ENCODE data around the gene NOP56.
A peak's percentile ranks its signal among the peaks of the same experiment; 100 is the strongest.
"Not testable (repeated sequence)": the region's sequence is repeated elsewhere in the genome, so short reads cannot be mapped to it uniquely, and the experiment has no call there.

NOP56 gene

DNA sequence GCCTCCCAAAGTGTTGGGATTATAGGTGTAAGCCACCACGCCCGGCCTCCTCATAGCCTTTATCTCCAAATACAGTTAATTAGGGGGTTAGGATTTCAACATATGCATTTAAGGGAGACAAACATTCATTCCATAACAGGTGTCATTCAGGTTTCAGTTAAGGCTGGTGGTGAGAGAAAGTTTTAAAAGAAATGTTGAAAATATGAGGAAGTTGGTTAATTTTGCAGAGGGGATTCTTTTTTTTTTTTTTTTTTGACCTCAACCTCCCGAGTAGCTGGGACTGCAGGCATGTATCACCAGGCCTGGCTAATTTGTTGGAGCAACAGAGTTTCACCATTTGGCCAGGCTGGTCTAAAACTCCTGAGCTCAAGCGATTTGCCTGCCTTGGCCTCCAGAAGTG lies 27.6 kb downstream of the NOP56 start:
- Histone ChIP-seq H3K9ac (ENCODE audit: low read length in 5 of 5) (no peak overlapping the region), H3K36me3 (ENCODE audit: control insufficient read depth in 5 of 5, insufficient read depth in 5 of 5, low read length in 5 of 5) (no peaks in the 10 kb centered on the region), H3K9me3 (ENCODE audit: control insufficient read depth in 5 of 5, low read length in 5 of 5) (peaks cover 0 to 3% (median 0%) of the 10 kb centered on the region in 5 donors), H3K4me3 (ENCODE audit: low read depth in 1 of 5, low read length in 5 of 5) (no peak overlapping the region), H3K27ac (ENCODE audit: low read depth, low read length) (no peak overlapping the region), H3K4me1 (ENCODE audit: control insufficient read depth in 5 of 5, insufficient read depth in 5 of 5, low read length in 5 of 5) (no peaks in the 10 kb centered on the region), H3K27me3 (ENCODE audit: control insufficient read depth in 5 of 5, insufficient read depth in 4 of 5, low read length in 5 of 5) (peaks cover 0 to 3% (median 0%) of the 10 kb centered on the region in 5 donors)

GRCh38 chr20:2682040-2682439 lies 29.6 kb downstream of the NOP56 start:
- H3K36me3 ChIP-seq (ENCODE audit: control insufficient read depth in 5 of 5, insufficient read depth in 5 of 5, low read length in 5 of 5); H3K27me3 ChIP-seq (ENCODE audit: control insufficient read depth in 5 of 5, insufficient read depth in 4 of 5, low read length in 5 of 5); H3K4me1 ChIP-seq (ENCODE audit: control insufficient read depth in 5 of 5, insufficient read depth in 5 of 5, low read length in 5 of 5); H3K4me3 ChIP-seq (ENCODE audit: low read depth in 1 of 5, low read length in 5 of 5); H3K27ac ChIP-seq (ENCODE audit: low read depth, low read length); H3K9ac ChIP-seq (ENCODE audit: low read length in 5 of 5); H3K9me3 ChIP-seq (ENCODE audit: control insufficient read depth in 5 of 5, low read length in 5 of 5): not testable (repeated sequence)

DNA sequence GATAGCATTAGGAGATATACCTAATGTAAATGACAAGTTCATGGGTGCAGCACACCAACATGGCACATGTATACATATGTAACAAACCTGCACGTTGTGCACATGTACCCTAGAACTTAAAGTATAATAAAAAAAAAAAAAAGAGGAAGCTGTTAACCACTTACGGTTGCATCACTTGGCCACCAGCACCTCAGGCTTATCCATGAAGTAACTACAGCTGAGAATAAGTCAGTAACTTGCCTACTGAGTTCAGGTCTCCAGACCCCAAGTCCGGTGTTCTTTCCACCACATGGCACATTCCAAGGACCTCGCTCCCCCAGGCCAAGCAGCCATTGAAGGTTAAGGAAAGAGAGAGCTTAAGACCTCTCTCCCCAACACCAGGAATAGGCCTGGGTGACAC lies 32.4 kb downstream of the NOP56 start:
- H3K27ac ChIP-seq (ENCODE audit: low read depth, low read length); H3K4me3 ChIP-seq (ENCODE audit: low read depth in 1 of 5, low read length in 5 of 5); H3K36me3 ChIP-seq (ENCODE audit: control insufficient read depth in 5 of 5, insufficient read depth in 5 of 5, low read length in 5 of 5); H3K4me1 ChIP-seq (ENCODE audit: control insufficient read depth in 5 of 5, insufficient read depth in 5 of 5, low read length in 5 of 5); H3K9me3 ChIP-seq (ENCODE audit: control insufficient read depth in 5 of 5, low read length in 5 of 5); H3K9ac ChIP-seq (ENCODE audit: low read length in 5 of 5): not testable (repeated sequence)
- peaks cover 0 to 11% (median 8%) of the 10 kb centered on the region in 5 donors for H3K27me3 ChIP-seq (ENCODE audit: control insufficient read depth in 5 of 5, insufficient read depth in 4 of 5, low read length in 5 of 5)

GRCh38 chr20:2687514-2687913 lies 35.1 kb downstream of the NOP56 start:
- no peaks in the 10 kb centered on the region for H3K36me3 ChIP-seq (ENCODE audit: control insufficient read depth in 5 of 5, insufficient read depth in 5 of 5, low read length in 5 of 5)
- no peak overlapping the region for H3K9ac ChIP-seq (ENCODE audit: low read length in 5 of 5)
- H3K9me3 ChIP-seq (ENCODE audit: control insufficient read depth in 5 of 5, low read length in 5 of 5), result no peaks in the 10 kb centered on the region
- peaks cover 0 to 9% (median 6%) of the 10 kb centered on the region in 5 donors for H3K4me1 ChIP-seq (ENCODE audit: control insufficient read depth in 5 of 5, insufficient read depth in 5 of 5, low read length in 5 of 5)
- peaks cover 5 to 23% (median 11%) of the 10 kb centered on the region in 5 donors for H3K27me3 ChIP-seq (ENCODE audit: control insufficient read depth in 5 of 5, insufficient read depth in 4 of 5, low read length in 5 of 5)
- no peak overlapping the region for H3K27ac ChIP-seq (ENCODE audit: low read depth, low read length)
- no peak overlapping the region for H3K4me3 ChIP-seq (ENCODE audit: low read depth in 1 of 5, low read length in 5 of 5)

- Histone ChIP-seq H3K36me3 (ENCODE audit: control insufficient read depth in 5 of 5, insufficient read depth in 5 of 5, low read length in 5 of 5) (no peaks in the 10 kb centered on the region), H3K4me1 (ENCODE audit: control insufficient read depth in 5 of 5, insufficient read depth in 5 of 5, low read length in 5 of 5) (peaks cover 0 to 9% (median 6%) of the 10 kb centered on the region in 5 donors), H3K9ac (ENCODE audit: low read length in 5 of 5) (no peak overlapping the region), H3K27me3 (ENCODE audit: control insufficient read depth in 5 of 5, insufficient read depth in 4 of 5, low read length in 5 of 5) (peaks cover 5 to 23% (median 11%) of the 10 kb centered on the region in 5 donors), H3K27ac (ENCODE audit: low read depth, low read length) (no peak overlapping the region), H3K4me3 (ENCODE audit: low read depth in 1 of 5, low read length in 5 of 5) (no peak overlapping the region), H3K9me3 (ENCODE audit: control insufficient read depth in 5 of 5, low read length in 5 of 5) (no peaks in the 10 kb centered on the region)
These were observed 35.7 kb downstream of the NOP56 start for GRCh38 chr20:2688041-2688591.

DNA sequence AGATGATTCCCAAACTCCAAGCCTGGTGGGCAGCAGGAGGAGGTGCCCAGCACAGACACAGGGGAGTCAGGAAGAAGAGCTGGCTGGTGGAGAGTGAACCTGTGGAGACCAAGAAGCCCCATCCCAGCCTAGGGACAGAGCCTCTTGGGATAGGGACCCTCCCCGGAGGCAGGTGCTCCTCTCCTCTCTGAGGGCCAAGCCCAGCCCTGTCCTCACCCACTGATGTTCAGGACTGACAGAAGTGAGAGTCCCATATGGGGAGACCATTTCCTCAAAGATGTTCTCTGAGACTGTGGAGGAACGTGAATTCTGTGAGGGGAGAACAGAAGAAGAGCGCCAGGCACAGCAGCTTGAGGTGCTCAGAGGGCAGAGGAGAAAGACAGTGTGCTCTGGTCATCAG lies 37.8 kb downstream of the NOP56 start:
- H3K9me3 ChIP-seq (ENCODE audit: control insufficient read depth in 5 of 5, low read length in 5 of 5), result no peaks in the 10 kb centered on the region
- H3K27me3 ChIP-seq (ENCODE audit: control insufficient read depth in 5 of 5, insufficient read depth in 4 of 5, low read length in 5 of 5), result peaks cover 13 to 36% (median 26%) of the 10 kb centered on the region in 5 donors
- no peaks in the 10 kb centered on the region for H3K36me3 ChIP-seq (ENCODE audit: control insufficient read depth in 5 of 5, insufficient read depth in 5 of 5, low read length in 5 of 5)
- H3K9ac ChIP-seq (ENCODE audit: low read length in 5 of 5), result no peak overlapping the region
- H3K4me1 ChIP-seq (ENCODE audit: control insufficient read depth in 5 of 5, insufficient read depth in 5 of 5, low read length in 5 of 5), result peaks cover 0 to 19% (median 8%) of the 10 kb centered on the region in 5 donors
- no peak overlapping the region for H3K27ac ChIP-seq (ENCODE audit: low read depth, low read length)
- no peak overlapping the region for H3K4me3 ChIP-seq (ENCODE audit: low read depth in 1 of 5, low read length in 5 of 5)

- H3K4me3 ChIP-seq (ENCODE audit: low read depth in 1 of 5, low read length in 5 of 5), result no peak overlapping the region
- H3K4me1 ChIP-seq (ENCODE audit: control insufficient read depth in 5 of 5, insufficient read depth in 5 of 5, low read length in 5 of 5), result peaks cover 0 to 19% (median 8%) of the 10 kb centered on the region in 5 donors
- no peak overlapping the region for H3K9ac ChIP-seq (ENCODE audit: low read length in 5 of 5)
- H3K27me3 ChIP-seq (ENCODE audit: control insufficient read depth in 5 of 5, insufficient read depth in 4 of 5, low read length in 5 of 5), result peaks cover 18 to 40% (median 31%) of the 10 kb centered on the region in 5 donors
- no peaks in the 10 kb centered on the region for H3K36me3 ChIP-seq (ENCODE audit: control insufficient read depth in 5 of 5, insufficient read depth in 5 of 5, low read length in 5 of 5)
- H3K27ac ChIP-seq (ENCODE audit: low read depth, low read length), result no peak overlapping the region
- no peaks in the 10 kb centered on the region for H3K9me3 ChIP-seq (ENCODE audit: control insufficient read depth in 5 of 5, low read length in 5 of 5)
These were observed 38.3 kb downstream of the NOP56 start for GRCh38 chr20:2690718-2691117.

- Histone ChIP-seq H3K4me3 (ENCODE audit: low read depth in 1 of 5, low read length in 5 of 5) (no peak overlapping the region), H3K4me1 (ENCODE audit: control insufficient read depth in 5 of 5, insufficient read depth in 5 of 5, low read length in 5 of 5) (peaks cover 0 to 19% (median 8%) of the 10 kb centered on the region in 5 donors), H3K9ac (ENCODE audit: low read length in 5 of 5) (no peak overlapping the region), H3K27ac (ENCODE audit: low read depth, low read length) (no peak overlapping the region), H3K27me3 (ENCODE audit: control insufficient read depth in 5 of 5, insufficient read depth in 4 of 5, low read length in 5 of 5) (peaks cover 21 to 42% (median 33%) of the 10 kb centered on the region in 5 donors), H3K9me3 (ENCODE audit: control insufficient read depth in 5 of 5, low read length in 5 of 5) (no peaks in the 10 kb centered on the region), H3K36me3 (ENCODE audit: control insufficient read depth in 5 of 5, insufficient read depth in 5 of 5, low read length in 5 of 5) (no peaks in the 10 kb centered on the region)
These were observed 38.7 kb downstream of the NOP56 start for GRCh38 chr20:2691127-2691526.

DNA sequence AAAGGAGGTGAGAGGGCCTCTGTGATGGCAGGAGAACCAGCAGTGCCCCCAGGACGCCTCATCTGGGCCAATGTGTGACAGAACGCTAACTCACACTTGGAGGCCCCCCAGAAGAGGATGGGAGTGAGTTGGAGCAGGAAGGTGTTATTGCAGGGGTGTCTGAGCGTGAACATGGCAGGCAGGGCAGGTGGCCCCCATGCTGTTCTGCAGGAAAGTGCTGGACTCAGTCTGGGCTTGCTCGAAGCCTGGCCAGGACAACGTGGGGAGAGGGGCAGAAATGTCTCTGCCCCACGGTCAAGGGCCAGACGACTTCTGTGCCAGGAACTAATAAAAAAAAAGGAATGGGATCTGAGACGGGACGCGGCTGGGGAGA lies 39.2 kb downstream of the NOP56 start:
- peak overlapping the region; percentile 10 for H3K27ac ChIP-seq (ENCODE audit: low read depth, low read length)
- H3K36me3 ChIP-seq (ENCODE audit: control insufficient read depth in 5 of 5, insufficient read depth in 5 of 5, low read length in 5 of 5), result no peaks in the 10 kb centered on the region
- no peaks in the 10 kb centered on the region for H3K9me3 ChIP-seq (ENCODE audit: control insufficient read depth in 5 of 5, low read length in 5 of 5)
- H3K4me3 ChIP-seq (ENCODE audit: low read depth in 1 of 5, low read length in 5 of 5), result peak overlapping the region in 4 of 5 donors; percentile 46 to 64 (median 60)
- H3K9ac ChIP-seq (ENCODE audit: low read length in 5 of 5), result peak overlapping the region in 2 of 5 donors; percentile 36 to 63
- peaks cover 22 to 42% (median 33%) of the 10 kb centered on the region in 5 donors for H3K27me3 ChIP-seq (ENCODE audit: control insufficient read depth in 5 of 5, insufficient read depth in 4 of 5, low read length in 5 of 5)
- H3K4me1 ChIP-seq (ENCODE audit: control insufficient read depth in 5 of 5, insufficient read depth in 5 of 5, low read length in 5 of 5), result peaks cover 0 to 19% (median 8%) of the 10 kb centered on the region in 5 donors

- Histone ChIP-seq H3K36me3 (ENCODE audit: control insufficient read depth in 5 of 5, insufficient read depth in 5 of 5, low read length in 5 of 5) (no peaks in the 10 kb centered on the region), H3K27me3 (ENCODE audit: control insufficient read depth in 5 of 5, insufficient read depth in 4 of 5, low read length in 5 of 5) (peaks cover 22 to 42% (median 37%) of the 10 kb centered on the region in 5 donors), H3K9me3 (ENCODE audit: control insufficient read depth in 5 of 5, low read length in 5 of 5) (no peaks in the 10 kb centered on the region), H3K4me1 (ENCODE audit: control insufficient read depth in 5 of 5, insufficient read depth in 5 of 5, low read length in 5 of 5) (peaks cover 0 to 19% (median 8%) of the 10 kb centered on the region in 5 donors), H3K4me3 (ENCODE audit: low read depth in 1 of 5, low read length in 5 of 5) (peak within 1 kb of the TSS; percentile 46 to 64 (median 57)), H3K27ac (ENCODE audit: low read depth, low read length) (peak within 1 kb of the TSS; percentile 10), H3K9ac (ENCODE audit: low read length in 5 of 5) (peak within 1 kb of the TSS in 4 of 5 donors; percentile 26 to 63 (median 49))
These were observed 39.8 kb downstream of the NOP56 start, which contains the start of gene EBF4 for GRCh38 chr20:2692036-2692885. Gene EBF4 (plus strand): TSS chr20:2692780. CDS start chr20:2693646, 866 bp downstream.

All from subcutaneous abdominal adipose tissue (tissue), 5 donors.